Endothelial cell (in vitro differentiated cells): ENCODE results near the gene SLC9A4. TPM values are rescaled to one million over a fixed set of nuclear protein-coding genes. Genes with fewer than 3 reads are reported as not detected.

Source experiments
- DNase-seq: peaks from one replicate; pipeline ENCODE4 v3.0.0; 2021; ENCODE audit warnings: low spot score
- H3K27ac Mint-ChIP-seq: one replicate; pipeline ENCODE4 v1.8.0; 2021; ENCODE audit warnings: mixed read lengths, inconsistent platforms; ENCODE audit not compliant: unreplicated experiment
- H3K27me3 Mint-ChIP-seq: one replicate; pipeline ENCODE4 v1.8.0; 2021; ENCODE audit warnings: mild to moderate bottlenecking, moderate library complexity, mixed read lengths, inconsistent platforms; ENCODE audit not compliant: unreplicated experiment
- H3K36me3 Mint-ChIP-seq: one replicate; pipeline ENCODE4 v1.8.0; 2021; ENCODE audit warnings: mild to moderate bottlenecking, low read depth, mixed read lengths, inconsistent platforms; ENCODE audit not compliant: unreplicated experiment
- H3K4me1 Mint-ChIP-seq: one replicate; pipeline ENCODE4 v1.8.0; 2021; ENCODE audit warnings: mild to moderate bottlenecking, mixed read lengths, inconsistent platforms; ENCODE audit not compliant: unreplicated experiment
- H3K4me3 Mint-ChIP-seq: one replicate; pipeline ENCODE4 v1.8.0; 2021; ENCODE audit warnings: mild to moderate bottlenecking, mixed read lengths, inconsistent platforms; ENCODE audit not compliant: unreplicated experiment
- H3K9me3 Mint-ChIP-seq: one replicate; pipeline ENCODE4 v1.8.0; 2021; ENCODE audit warnings: mixed read lengths, inconsistent platforms; ENCODE audit not compliant: unreplicated experiment
- CTCF ChIP-seq: fragments of 200-600 bp; sonication (generic); IDR thresholded peaks from one replicate; pipeline ENCODE4 v1.5.0; 2021; ENCODE audit warnings: antibody characterized with exemption; ENCODE audit not compliant: unreplicated experiment
- total RNA-seq: library from RNA; stranded (reverse); fragmentation: NEBNext Ultra II Directional; extraction: Animal tissue kit (Norgen Biotek cat#: 25700); gene quantifications from one replicate; pipeline ENCODE4 v1.2.1, GENCODE V29; 2021; ENCODE audit not compliant: unreplicated experiment

Gene SLC9A4
- total RNA-seq, 1 donor from 2014 or later: 0.08 TPM

GRCh38 chr2:102463160-102463559 lies 9.9 kb upstream of the SLC9A4 start:
- Mint-ChIP-seq H3K4me1 (no peaks in the 10 kb centered on the region), H3K9me3 (peaks cover 4% of the 10 kb centered on the region), H3K27me3 (no peaks in the 10 kb centered on the region), H3K4me3 (no peak overlapping the region), H3K36me3 (no peaks in the 10 kb centered on the region), H3K27ac (no peak overlapping the region)
- TF ChIP-seq CTCF: no peak
- DNase-seq: no peak

- Mint-ChIP-seq H3K36me3 (peaks cover 5% of the 10 kb centered on the region), H3K4me3 (no peak overlapping the region), H3K9me3 (no peaks in the 10 kb centered on the region), H3K4me1 (no peaks in the 10 kb centered on the region), H3K27ac (no peak overlapping the region), H3K27me3 (no peaks in the 10 kb centered on the region)
- TF ChIP-seq CTCF: no peak
- DNase-seq: no peak
These were observed 2.9 kb upstream of the SLC9A4 start for GRCh38 chr2:102470168-102470567.

- no peak overlapping the region for H3K4me3 Mint-ChIP-seq
These were observed 605 bp downstream of the SLC9A4 start for GRCh38 chr2:102473631-102474030.

GRCh38 chr2:102474785-102475184 lies 1.8 kb downstream of the SLC9A4 start:
- no peak for DNase-seq
- H3K27me3 Mint-ChIP-seq: no peaks in the 10 kb centered on the region
- peaks cover 5% of the 10 kb centered on the region for H3K36me3 Mint-ChIP-seq
- no peaks in the 10 kb centered on the region for H3K9me3 Mint-ChIP-seq
- no peak overlapping the region for H3K27ac Mint-ChIP-seq
- no peaks in the 10 kb centered on the region for H3K4me1 Mint-ChIP-seq
- no peak overlapping the region for H3K4me3 Mint-ChIP-seq
- no peak for TF ChIP-seq CTCF

More at GRCh38 chr2:102473631-102474030, 605 bp downstream of the SLC9A4 start:
- H3K27me3 Mint-ChIP-seq: no peaks in the 10 kb centered on the region
- H3K36me3 Mint-ChIP-seq: peaks cover 5% of the 10 kb centered on the region
- H3K4me1 Mint-ChIP-seq: no peaks in the 10 kb centered on the region
- H3K27ac Mint-ChIP-seq: no peak overlapping the region
- no peaks in the 10 kb centered on the region for H3K9me3 Mint-ChIP-seq
- DNase-seq: no peak
- TF ChIP-seq CTCF: no peak

- no peaks in the 10 kb centered on the region for H3K9me3 Mint-ChIP-seq
- no peaks in the 10 kb centered on the region for H3K4me1 Mint-ChIP-seq
- TF ChIP-seq CTCF: no peak
- no peaks in the 10 kb centered on the region for H3K36me3 Mint-ChIP-seq
- no peak overlapping the region for H3K27ac Mint-ChIP-seq
- peaks cover 1% of the 10 kb centered on the region for H3K27me3 Mint-ChIP-seq
- no peak for DNase-seq
- H3K4me3 Mint-ChIP-seq: no peak overlapping the region
These were observed 5.9 kb downstream of the SLC9A4 start for GRCh38 chr2:102478686-102479470.
